GM11168 (cell line): ENCODE results near the gene ZNF740.

Experiments
- in situ Hi-C: fragments of 300-500 bp; cut with MboI; formaldehyde crosslinking; loops from one replicate; pipeline ENCODE4 v1.12.0; 2022; ENCODE audit warnings: low sequenced_read_pairs; ENCODE audit not compliant: unreplicated experiment

Gene ZNF740

GRCh38 chr12:53211476-53212381 is 31.2 kb downstream of the ZNF740 start:
- in situ Hi-C loops: loop anchor here (5.0 kb wide), 1 partner anchor 76 kb away; no protein-coding TSS in a partner anchor

- in situ Hi-C loops: loop anchor here (5.0 kb wide), 1 partner anchor 74 kb away; no protein-coding TSS in a partner anchor
Measured at GRCh38 chr12:53212931-53213330, 32.4 kb downstream of the ZNF740 start.

GRCh38 chr12:53213348-53213747 is 32.8 kb downstream of the ZNF740 start:
- in situ Hi-C loops: loop anchor here (5.0 kb wide), 1 partner anchor 74 kb away; no protein-coding TSS in a partner anchor

GRCh38 chr12:53214221-53214620 is 33.7 kb downstream of the ZNF740 start:
- in situ Hi-C loops: loop anchor here (5.0 kb wide), 1 partner anchor 73 kb away; no protein-coding TSS in a partner anchor

GRCh38 chr12:53214687-53215455 is 34.3 kb downstream of the ZNF740 start:
- in situ Hi-C loops: loop anchor here (5.0 kb wide), 1 partner anchor 72 kb away; no protein-coding TSS in a partner anchor

GRCh38 chr12:53215497-53215896 is 35.0 kb downstream of the ZNF740 start:
- in situ Hi-C loops: no loop called here

GRCh38 chr12:53217051-53217930 is 36.8 kb downstream of the ZNF740 start:
- in situ Hi-C loops: no loop called here

- in situ Hi-C loops: no loop called here
Measured at GRCh38 chr12:53217931-53218307, 37.4 kb downstream of the ZNF740 start.

- in situ Hi-C loops: no loop called here
Measured at GRCh38 chr12:53218551-53219291, 38.2 kb downstream of the ZNF740 start.

- in situ Hi-C loops: no loop called here
Measured at GRCh38 chr12:53219292-53219955, 38.9 kb downstream of the ZNF740 start.

- in situ Hi-C loops: no loop called here
Measured at GRCh38 chr12:53219956-53220693, 39.6 kb downstream of the ZNF740 start.

GRCh38 chr12:53220694-53221202 is 40.2 kb downstream of the ZNF740 start:
- in situ Hi-C loops: no loop called here

GRCh38 chr12:53221203-53222080 is 40.9 kb downstream of the ZNF740 start:
- in situ Hi-C loops: no loop called here

GRCh38 chr12:53222170-53222721 is 41.7 kb downstream of the ZNF740 start:
- in situ Hi-C loops: no loop called here

GRCh38 chr12:53222806-53223261 is 42.3 kb downstream of the ZNF740 start:
- in situ Hi-C loops: no loop called here

GRCh38 chr12:53223389-53224060 is 43.0 kb downstream of the ZNF740 start:
- in situ Hi-C loops: no loop called here
